Frontal cortex (tissue), 4 donors: Measurements from ENCODE around the gene ENPEP. TPM values are rescaled to one million over a fixed set of nuclear protein-coding genes. Genes with fewer than 3 reads are reported as not detected.
"Not testable (repeated sequence)": the region's sequence is repeated elsewhere in the genome, so short reads cannot be mapped to it uniquely, and the experiment has no call there.

Source experiments
- DNase-seq, 2 donors: peaks; one replicate each; pipeline ENCODE4 v3.0.0; 2012; ENCODE audit warnings: low spot score in 2 of 2
- FAIRE-seq: peaks from 2 replicates; lab custom pipeline; 2012; peaks lifted over from hg19 to GRCh38; lab: Jason Lieb, UNC
- total RNA-seq: library from RNA; depleted of rRNA; stranded (reverse); fragments of >200 nt; gene quantifications from one replicate; pipeline ENCODE4 v1.2.3, GENCODE V29; 2014
- donor health status: control.
- donor health status: control.
- donor health status: control.

The ENPEP gene
- total RNA-seq, 1 donor from 2014 or later, result 2.0 TPM

DNA sequence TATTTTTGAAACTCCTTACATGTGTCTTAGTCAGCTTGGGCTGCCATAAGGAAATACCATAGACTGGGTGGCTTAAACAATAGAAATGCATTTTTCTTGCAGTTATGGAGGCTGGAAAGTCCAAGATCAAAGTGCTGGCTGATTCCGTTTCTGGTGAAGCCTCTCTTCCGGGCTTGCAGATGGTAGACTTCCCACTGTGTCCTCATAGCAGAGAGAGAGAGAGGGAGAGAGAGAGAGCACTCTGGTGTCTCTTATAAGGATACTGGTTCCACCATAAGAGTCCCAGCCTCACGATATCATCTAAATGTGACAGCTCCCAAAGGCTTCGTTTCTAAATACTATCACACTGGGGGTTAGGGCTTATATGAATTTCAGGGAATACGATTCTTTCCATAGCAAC lies 39.7 kb downstream of the ENPEP start:
- FAIRE-seq (no peak), DNase-seq (no peak)

- no peak for FAIRE-seq
Observed at GRCh38 chr4:110516106-110516922, 40.4 kb downstream of the ENPEP start.

GRCh38 chr4:110518889-110519490 lies 43.0 kb downstream of the ENPEP start:
- no peak for DNase-seq
- peak; percentile 6 for FAIRE-seq

More at GRCh38 chr4:110516106-110516922, 40.4 kb downstream of the ENPEP start:
- DNase-seq, result peak in 1 of 2 donors; percentile 25

DNA sequence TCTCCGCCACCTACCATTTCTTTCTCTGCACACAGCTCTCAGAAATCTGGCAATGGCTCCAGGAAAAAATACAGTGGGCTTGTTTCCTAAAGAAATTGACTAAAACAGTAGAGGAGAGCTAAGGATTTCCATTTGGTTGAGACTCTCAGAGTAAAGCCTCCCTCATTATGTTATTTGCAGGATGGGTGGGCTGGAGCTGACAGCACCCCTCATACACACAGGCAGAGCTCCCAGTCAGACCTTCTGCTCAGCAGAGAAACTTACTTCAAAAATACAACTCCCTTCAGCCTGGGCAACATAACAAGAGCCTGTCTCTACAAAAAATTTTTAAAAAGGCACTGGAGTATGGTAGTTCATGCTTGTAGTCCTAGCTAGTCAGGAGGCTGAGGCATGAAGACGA lies 44.9 kb downstream of the ENPEP start:
- DNase-seq, result no peak
- no peak for FAIRE-seq

- FAIRE-seq, result no peak
- DNase-seq, result no peak
Observed at GRCh38 chr4:110526589-110526988, 50.6 kb downstream of the ENPEP start.

DNA sequence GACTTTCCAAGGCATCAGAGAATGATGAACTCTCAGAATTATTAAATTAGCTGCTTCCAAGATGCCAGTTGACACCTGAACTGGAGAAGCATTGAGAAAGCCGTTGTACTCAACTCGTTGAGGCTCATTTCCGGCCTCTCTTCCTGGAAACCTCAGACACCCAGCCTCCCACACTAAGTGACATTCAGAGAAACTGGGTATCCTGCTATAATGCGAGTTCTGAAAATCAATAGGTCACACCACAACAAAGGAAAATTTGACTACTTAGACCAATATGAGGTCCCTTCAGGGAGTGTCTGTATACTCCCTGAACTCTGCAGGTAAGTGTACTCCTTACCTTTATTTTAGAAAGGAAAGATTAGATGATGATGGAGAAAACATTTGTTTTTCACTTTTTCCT lies 51.2 kb downstream of the ENPEP start:
- no peak for FAIRE-seq
- no peak for DNase-seq

DNA sequence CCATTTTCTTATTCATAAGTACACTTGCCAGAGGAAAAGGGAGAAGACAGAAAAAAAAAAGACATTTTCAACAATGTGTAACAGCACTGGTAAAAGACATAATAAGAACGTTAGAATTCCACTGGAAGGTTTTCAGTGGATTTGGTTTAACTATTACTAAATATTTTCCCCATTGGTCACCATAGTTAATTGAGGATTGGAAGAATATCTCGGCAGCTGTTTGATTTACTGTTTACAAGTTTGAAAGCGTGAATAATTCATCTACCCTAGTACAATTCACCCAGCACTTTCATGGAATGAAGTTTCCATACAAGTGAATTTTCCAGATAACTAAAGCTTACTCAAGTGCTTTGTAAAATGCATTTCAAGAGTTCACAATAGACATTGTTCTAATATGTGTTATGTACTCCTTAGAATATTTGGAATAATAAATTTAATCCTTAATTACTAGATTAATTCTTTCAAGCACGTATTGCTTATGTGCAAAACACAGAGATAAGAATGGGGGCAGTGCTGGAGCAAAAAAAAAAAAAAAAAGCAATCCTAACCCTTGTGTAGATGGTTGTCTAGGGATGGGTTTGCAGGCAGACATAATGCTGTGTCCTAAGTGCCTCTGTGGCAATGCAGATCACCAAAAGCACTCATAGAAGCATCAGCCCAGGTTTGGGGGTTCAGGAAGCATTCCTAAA lies 57.1 kb downstream of the ENPEP start:
- DNase-seq, result no peak
- no peak for FAIRE-seq

- FAIRE-seq, result no peak
- DNase-seq, result no peak
Observed at GRCh38 chr4:110533590-110533910, 57.6 kb downstream of the ENPEP start.

DNA sequence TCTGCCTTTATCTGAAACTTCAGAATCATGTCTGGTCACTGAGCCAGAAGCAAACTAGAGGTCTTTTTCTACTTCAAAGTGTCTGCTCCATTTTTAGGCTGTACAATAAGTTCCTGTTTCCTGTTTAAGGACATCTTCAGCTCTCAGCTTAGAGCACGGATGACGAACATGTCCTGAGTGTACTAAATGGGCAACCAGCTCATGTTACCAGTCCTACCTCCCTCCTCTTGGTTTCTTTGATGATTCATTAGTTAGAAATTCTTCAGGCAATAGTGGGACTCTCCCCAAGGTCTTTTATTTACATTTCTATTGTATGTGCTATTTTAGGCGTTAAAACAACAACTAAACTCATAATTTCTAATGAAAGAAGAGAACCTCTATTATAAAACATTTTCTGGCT lies 58.0 kb downstream of the ENPEP start:
- DNase-seq, result no peak

GRCh38 chr4:110540581-110540980 lies 64.6 kb downstream of the ENPEP start:
- DNase-seq, result no peak
- FAIRE-seq, result no peak

More for the DNA sequence above, 58.0 kb downstream of the ENPEP start:
- no peak for FAIRE-seq

GRCh38 chr4:110540982-110541451 lies 65.1 kb downstream of the ENPEP start:
- DNase-seq (no peak), FAIRE-seq (no peak)

DNA sequence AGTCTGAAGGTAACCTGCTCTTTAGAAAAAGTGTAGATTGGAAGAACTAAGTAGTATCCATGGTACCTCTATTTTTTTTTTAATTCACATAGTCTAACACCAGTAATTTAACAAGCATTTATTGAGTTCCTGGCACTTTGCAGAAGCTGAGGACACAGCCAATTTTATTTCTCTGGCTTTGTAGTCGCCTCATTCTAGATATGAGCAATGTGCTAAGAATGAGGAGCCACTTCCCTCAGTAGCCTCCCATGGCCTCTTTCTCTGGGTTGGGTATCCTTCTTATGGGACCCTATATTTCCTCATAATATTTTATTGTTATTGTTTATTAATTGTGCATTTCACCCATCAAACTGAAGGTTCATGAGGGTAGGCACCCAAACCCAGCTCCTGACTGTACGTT lies 67.6 kb downstream of the ENPEP start:
- FAIRE-seq (no peak), DNase-seq (no peak)

- no peak for DNase-seq
- no peak for FAIRE-seq
Observed at GRCh38 chr4:110544594-110544993, 68.6 kb downstream of the ENPEP start.

DNA sequence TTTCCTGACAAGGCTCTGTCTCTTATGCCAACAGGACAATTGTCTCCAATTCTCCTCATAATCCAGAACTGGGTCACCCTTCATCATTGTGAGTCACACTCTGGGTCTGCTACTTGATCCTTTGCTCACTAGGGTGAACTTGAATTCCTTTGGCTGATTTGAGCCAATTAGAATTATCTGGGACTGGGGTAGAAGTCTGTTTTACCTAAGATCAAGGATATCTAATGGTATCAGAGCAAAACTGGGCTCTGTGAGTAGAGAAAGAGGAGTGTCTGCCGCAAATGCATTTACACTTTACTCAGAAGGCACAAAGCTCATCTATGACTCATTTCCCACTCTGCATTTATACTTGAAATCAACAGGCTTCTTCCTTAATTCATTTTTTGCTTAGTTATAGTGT lies 74.3 kb downstream of the ENPEP start:
- DNase-seq, result no peak
- FAIRE-seq, result no peak

DNA sequence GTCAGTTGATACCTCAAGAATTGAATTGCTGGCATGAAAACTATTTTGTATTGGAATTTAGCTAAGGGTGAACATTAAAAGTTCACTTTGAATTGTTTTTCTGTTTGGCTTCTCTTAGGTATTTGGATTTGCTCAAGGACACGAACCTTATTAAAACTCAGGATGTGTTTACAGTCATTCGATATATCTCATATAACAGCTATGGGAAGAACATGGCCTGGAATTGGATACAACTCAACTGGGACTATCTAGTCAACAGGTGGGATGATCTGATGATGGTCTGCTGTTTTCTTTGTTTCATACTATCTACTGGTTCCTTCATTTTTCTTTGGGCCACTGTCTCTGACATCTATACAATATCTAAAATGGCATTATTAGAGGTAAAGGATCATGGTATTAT lies 77.2 kb downstream of the ENPEP start:
- no peak for FAIRE-seq
- no peak for DNase-seq

- FAIRE-seq (no peak), DNase-seq (no peak)
Observed at GRCh38 chr4:110567214-110567613, 91.3 kb downstream of the ENPEP start.

- FAIRE-seq, DNase-seq: not testable (repeated sequence)
Observed at GRCh38 chr4:110576696-110577095, 100.7 kb downstream of the ENPEP start.

DNA sequence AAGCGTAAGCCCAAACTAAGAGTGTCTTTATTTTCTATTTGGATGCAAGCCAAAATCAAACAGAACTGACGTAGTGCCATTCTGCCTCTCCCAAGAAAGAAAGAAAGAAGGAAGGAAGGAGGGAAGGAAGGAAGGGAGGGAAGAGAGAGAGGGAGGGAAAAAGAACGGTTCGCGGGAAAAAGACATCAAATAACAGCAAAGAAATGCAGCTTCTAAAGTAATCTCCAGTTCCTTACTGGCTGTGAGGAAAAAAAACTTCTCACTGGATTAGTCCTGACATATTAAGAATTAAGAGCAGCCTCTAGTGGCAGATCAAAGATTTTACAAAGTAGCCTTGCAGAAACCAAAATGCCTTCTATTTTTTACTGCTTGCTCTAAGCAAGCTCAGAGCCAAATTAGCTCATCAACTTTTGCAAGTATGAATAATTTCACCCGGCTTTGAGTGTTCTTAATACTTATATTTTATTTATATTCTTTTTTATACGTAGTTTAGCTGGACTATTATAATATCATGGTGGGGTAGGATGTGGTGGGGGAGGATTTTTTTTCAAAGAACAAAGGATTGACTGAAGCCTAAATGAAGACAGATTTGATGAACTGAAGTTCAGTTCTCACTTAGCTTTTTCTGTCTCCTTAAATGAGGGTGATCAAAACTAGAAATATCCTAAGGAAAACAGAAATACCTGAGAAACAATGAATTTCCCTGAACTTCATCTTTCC lies 110.3 kb downstream of the ENPEP start:
- DNase-seq (peak; percentile 44 to 50), FAIRE-seq (no peak)

- no peak for FAIRE-seq
- DNase-seq, result no peak
Observed at GRCh38 chr4:110587666-110588285, 111.8 kb downstream of the ENPEP start.

DNA sequence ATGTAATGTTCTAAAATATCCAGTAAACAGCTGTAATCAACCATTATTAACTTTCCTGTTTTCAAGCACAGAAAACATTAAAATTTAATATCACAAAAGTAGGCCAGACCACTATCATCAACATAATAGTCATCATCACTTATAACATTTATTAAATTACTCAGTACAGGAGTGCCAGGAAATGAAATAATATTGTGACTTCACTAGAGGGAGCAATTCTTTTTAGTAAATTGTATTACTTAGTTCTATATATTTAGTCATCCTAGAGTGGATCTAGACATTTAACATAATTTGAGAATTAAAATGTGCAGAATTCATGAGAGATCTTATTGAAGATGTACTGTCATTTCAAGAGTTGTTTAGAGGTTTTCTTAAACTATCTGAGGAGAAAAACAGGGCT lies 113.3 kb downstream of the ENPEP start:
- FAIRE-seq (no peak), DNase-seq (no peak)
